ENCODE data around the gene TRIOBP. TPM values are rescaled to one million over a fixed set of nuclear protein-coding genes. Genes with fewer than 3 reads are reported as not detected.
"Not testable (repeated sequence)": the region's sequence is repeated elsewhere in the genome, so short reads cannot be mapped to it uniquely, and the experiment has no call there.

TRIOBP gene
- total RNA-seq, 1 donor from 2014 or later: 33.7 TPM

DNA sequence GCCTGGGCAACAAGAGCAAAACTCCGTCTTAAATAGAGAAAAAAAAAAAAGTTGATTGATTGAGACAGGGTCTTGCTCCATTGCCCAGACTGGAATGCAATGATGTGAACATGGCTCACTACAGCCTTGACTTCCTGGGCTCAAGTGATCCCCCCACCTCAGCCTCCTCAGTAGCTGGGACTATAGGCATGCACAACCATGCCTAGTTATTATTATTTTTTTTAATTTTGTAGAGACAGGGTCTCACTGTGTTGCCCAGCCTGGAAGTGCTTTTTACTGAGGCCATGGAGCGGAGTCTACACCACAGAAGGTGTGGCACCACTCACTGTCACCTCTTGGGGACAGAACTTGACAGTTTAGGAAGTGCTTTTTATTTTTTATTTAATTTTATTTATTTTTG lies 17.8 kb downstream of the TRIOBP start:
- H3K36me3 Mint-ChIP-seq (ENCODE audit: unreplicated experiment): peaks cover 9% of the 10 kb centered on the region
- no peaks in the 10 kb centered on the region for H3K4me1 Mint-ChIP-seq (ENCODE audit: low read depth, unreplicated experiment)
- TF ChIP-seq, protein P1, sequence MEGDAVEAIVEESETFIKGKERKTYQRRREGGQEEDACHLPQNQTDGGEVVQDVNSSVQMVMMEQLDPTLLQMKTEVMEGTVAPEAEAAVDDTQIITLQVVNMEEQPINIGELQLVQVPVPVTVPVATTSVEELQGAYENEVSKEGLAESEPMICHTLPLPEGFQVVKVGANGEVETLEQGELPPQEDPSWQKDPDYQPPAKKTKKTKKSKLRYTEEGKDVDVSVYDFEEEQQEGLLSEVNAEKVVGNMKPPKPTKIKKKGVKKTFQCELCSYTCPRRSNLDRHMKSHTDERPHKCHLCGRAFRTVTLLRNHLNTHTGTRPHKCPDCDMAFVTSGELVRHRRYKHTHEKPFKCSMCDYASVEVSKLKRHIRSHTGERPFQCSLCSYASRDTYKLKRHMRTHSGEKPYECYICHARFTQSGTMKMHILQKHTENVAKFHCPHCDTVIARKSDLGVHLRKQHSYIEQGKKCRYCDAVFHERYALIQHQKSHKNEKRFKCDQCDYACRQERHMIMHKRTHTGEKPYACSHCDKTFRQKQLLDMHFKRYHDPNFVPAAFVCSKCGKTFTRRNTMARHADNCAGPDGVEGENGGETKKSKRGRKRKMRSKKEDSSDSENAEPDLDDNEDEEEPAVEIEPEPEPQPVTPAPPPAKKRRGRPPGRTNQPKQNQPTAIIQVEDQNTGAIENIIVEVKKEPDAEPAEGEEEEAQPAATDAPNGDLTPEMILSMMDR (IDR thresholded peaks at IDR 0.05; ENCODE audit: partially characterized antibody, unreplicated experiment): no peak
- no peak overlapping the region for H3K27ac Mint-ChIP-seq (ENCODE audit: unreplicated experiment)
- H3K9me3 Mint-ChIP-seq (ENCODE audit: unreplicated experiment): peaks cover 3% of the 10 kb centered on the region
- H3K4me3 Mint-ChIP-seq (ENCODE audit: unreplicated experiment): no peak overlapping the region
- no peak for DNase-seq
- peaks cover 5% of the 10 kb centered on the region for H3K27me3 Mint-ChIP-seq (ENCODE audit: unreplicated experiment)

DNA sequence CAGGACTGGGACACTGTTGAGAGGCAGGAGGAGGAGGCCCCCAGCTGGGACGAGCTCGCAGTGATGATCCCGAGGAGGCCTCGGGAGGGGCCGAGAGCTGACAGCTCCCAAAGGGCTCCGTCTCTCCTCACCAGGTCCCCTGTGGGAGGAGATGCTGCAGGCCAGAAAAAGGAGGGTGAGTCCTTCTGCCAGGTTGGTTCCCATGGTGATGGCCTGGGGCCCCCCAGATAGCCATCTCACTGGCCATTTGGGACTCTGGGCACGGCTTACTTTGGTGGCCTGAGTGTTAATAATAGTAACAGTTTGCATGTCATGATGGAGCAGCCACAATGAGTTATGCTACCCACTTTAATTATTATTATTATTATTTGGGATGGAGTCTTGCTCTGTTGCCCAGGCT lies 18.9 kb downstream of the TRIOBP start:
- TF ChIP-seq, protein P1 (IDR thresholded peaks at IDR 0.05; ENCODE audit: partially characterized antibody, unreplicated experiment): no peak
- H3K27me3 Mint-ChIP-seq (ENCODE audit: unreplicated experiment): peaks cover 5% of the 10 kb centered on the region
- H3K4me1 Mint-ChIP-seq (ENCODE audit: low read depth, unreplicated experiment): no peaks in the 10 kb centered on the region
- H3K36me3 Mint-ChIP-seq (ENCODE audit: unreplicated experiment): peaks cover 9% of the 10 kb centered on the region
- no peak overlapping the region for H3K27ac Mint-ChIP-seq (ENCODE audit: unreplicated experiment)
- no peak for DNase-seq
- H3K9me3 Mint-ChIP-seq (ENCODE audit: unreplicated experiment): peaks cover 3% of the 10 kb centered on the region
- no peak overlapping the region for H3K4me3 Mint-ChIP-seq (ENCODE audit: unreplicated experiment)

DNA sequence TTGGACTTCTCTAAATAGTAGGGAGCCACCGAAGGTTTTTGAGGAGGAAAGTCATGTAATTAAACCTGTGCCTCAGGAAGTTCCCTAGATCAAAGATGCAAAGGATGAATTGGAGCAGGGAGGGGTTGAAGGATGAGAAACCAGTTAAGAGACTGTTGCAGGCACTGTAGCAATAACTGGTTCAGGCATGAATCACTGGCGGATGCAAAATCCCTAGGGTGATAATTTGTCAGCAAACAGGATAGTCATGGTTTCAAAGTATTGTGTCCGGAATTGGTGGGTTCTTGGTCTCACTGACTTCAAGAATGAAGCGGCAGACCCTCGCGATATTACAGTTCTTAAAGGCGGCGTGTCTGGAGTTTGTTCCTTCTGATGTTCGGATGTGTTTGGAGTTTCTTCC lies 19.9 kb downstream of the TRIOBP start:
- H3K4me3 Mint-ChIP-seq (ENCODE audit: unreplicated experiment): no peak overlapping the region
- peaks cover 3% of the 10 kb centered on the region for H3K9me3 Mint-ChIP-seq (ENCODE audit: unreplicated experiment)
- H3K27me3 Mint-ChIP-seq (ENCODE audit: unreplicated experiment): peaks cover 7% of the 10 kb centered on the region
- peaks cover 9% of the 10 kb centered on the region for H3K36me3 Mint-ChIP-seq (ENCODE audit: unreplicated experiment)
- DNase-seq: no peak
- TF ChIP-seq, protein P1 (IDR thresholded peaks at IDR 0.05; ENCODE audit: partially characterized antibody, unreplicated experiment): no peak
- no peak overlapping the region for H3K27ac Mint-ChIP-seq (ENCODE audit: unreplicated experiment)
- H3K4me1 Mint-ChIP-seq (ENCODE audit: low read depth, unreplicated experiment): no peaks in the 10 kb centered on the region

DNA sequence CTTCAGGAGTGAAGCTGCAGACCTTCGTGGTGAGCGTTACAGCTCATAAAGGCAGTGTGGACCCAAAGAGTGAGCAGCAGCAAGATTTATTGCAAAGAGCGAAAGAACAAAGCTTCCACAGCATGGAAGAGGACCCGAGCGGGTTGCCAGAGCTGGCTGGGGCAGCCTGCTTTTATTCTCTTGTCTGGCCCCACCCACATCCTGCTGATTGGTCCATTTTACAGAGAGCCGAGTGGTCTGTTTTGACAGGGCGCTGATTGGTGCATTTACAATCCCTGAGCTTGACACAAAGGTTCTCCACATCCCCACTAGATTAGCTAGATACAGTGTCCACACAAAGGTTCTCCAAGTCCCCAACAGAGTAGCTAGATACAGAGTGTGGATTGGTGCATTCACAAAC lies 20.4 kb downstream of the TRIOBP start:
- not testable (repeated sequence) for H3K9me3 Mint-ChIP-seq (ENCODE audit: unreplicated experiment); H3K27me3 Mint-ChIP-seq (ENCODE audit: unreplicated experiment); DNase-seq; H3K4me3 Mint-ChIP-seq (ENCODE audit: unreplicated experiment); H3K4me1 Mint-ChIP-seq (ENCODE audit: low read depth, unreplicated experiment); H3K27ac Mint-ChIP-seq (ENCODE audit: unreplicated experiment); H3K36me3 Mint-ChIP-seq (ENCODE audit: unreplicated experiment)

DNA sequence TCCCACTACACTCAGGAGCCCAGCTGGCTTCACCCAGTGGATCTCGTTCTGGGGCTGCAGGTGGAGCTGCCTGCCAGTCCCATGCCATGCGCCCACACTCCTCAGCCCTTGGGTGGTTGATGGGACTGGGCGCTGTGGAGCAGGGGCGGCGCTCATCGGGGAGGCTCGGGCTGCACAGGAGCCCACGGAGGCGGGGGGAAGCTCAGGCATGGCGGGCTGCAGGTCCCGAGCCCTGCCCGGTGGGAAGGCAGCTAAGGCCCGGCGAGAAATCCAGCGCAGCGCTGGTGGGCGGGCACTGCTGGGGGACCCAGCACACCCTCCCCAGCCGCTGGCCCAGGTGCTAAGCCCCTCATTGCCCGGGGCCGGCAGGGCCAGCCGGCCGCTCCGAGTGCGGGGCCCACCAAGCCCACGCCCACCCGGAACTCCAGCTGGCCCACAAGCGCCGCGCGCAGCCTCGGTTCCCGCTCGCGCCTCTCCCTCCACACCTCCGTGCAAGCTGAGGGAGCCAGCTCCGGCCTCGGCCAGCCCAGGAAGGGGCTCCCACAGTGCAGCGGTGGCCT lies 21.0 kb downstream of the TRIOBP start:
- DNase-seq; H3K4me3 Mint-ChIP-seq (ENCODE audit: unreplicated experiment); H3K27me3 Mint-ChIP-seq (ENCODE audit: unreplicated experiment); H3K4me1 Mint-ChIP-seq (ENCODE audit: low read depth, unreplicated experiment); H3K9me3 Mint-ChIP-seq (ENCODE audit: unreplicated experiment); H3K27ac Mint-ChIP-seq (ENCODE audit: unreplicated experiment): not testable (repeated sequence)
- peaks cover 12% of the 10 kb centered on the region for H3K36me3 Mint-ChIP-seq (ENCODE audit: unreplicated experiment)

DNA sequence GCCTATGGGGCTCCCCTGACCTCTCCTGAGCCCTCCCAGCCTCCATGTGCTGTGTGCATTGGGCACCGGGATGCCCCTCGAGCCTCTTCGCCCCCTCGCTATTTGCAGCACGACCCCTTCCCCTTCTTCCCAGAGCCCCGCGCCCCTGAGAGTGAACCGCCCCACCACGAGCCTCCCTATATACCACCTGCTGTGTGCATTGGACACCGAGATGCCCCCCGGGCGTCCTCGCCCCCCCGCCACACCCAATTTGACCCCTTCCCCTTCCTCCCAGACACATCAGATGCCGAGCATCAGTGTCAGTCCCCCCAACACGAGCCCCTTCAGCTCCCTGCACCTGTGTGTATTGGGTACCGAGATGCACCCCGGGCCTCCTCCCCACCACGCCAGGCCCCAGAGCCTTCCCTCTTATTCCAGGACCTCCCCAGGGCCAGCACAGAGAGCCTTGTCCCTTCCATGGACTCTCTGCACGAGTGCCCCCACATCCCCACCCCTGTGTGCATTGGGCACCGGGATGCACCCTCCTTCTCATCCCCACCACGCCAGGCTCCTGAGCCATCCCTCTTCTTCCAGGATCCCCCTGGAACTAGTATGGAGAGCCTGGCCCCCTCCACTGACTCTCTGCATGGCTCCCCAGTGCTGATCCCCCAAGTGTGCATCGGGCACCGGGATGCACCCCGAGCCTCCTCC lies 28.8 kb downstream of the TRIOBP start:
- H3K4me1 Mint-ChIP-seq (ENCODE audit: low read depth, unreplicated experiment): no peaks in the 10 kb centered on the region
- H3K9me3 Mint-ChIP-seq (ENCODE audit: unreplicated experiment): peaks cover 20% of the 10 kb centered on the region
- TF ChIP-seq, protein P1 (IDR thresholded peaks at IDR 0.05; ENCODE audit: partially characterized antibody, unreplicated experiment): no peak
- H3K27me3 Mint-ChIP-seq (ENCODE audit: unreplicated experiment): peaks cover 8% of the 10 kb centered on the region
- H3K36me3 Mint-ChIP-seq (ENCODE audit: unreplicated experiment): peaks cover 26% of the 10 kb centered on the region
- no peak for DNase-seq
- no peak overlapping the region for H3K27ac Mint-ChIP-seq (ENCODE audit: unreplicated experiment)
- H3K4me3 Mint-ChIP-seq (ENCODE audit: unreplicated experiment): no peak overlapping the region
